Dedifferentiated amniotic fluid mesenchymal stem cell (primary cell): ENCODE results near the gene NPR2.

Experiments used
- DNase-seq: peaks from one replicate; pipeline ENCODE4 v3.0.0-alpha.2; 2016; ENCODE audit errors: extremely low spot score

The NPR2 gene

DNA sequence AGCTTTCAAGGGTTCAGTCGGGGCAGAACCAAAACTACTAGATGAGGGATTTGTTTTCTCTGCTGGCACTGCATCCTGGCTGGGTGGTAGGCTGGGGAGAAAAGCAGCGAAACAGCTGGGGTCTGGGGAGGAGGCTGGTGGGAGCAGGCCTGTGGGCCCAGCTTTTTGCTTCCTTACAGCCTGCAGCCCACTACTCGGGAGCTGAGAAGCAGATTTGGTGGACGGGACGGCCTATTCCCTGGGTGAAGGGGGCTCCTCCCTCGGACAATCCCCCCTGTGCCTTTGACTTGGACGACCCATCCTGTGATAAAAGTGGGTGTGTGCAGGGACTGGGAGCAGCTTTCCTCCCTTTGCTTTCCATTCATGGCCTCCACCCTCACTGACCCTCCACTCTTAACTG lies 9.1 kb downstream of the NPR2 start:
- no peak for DNase-seq

DNA sequence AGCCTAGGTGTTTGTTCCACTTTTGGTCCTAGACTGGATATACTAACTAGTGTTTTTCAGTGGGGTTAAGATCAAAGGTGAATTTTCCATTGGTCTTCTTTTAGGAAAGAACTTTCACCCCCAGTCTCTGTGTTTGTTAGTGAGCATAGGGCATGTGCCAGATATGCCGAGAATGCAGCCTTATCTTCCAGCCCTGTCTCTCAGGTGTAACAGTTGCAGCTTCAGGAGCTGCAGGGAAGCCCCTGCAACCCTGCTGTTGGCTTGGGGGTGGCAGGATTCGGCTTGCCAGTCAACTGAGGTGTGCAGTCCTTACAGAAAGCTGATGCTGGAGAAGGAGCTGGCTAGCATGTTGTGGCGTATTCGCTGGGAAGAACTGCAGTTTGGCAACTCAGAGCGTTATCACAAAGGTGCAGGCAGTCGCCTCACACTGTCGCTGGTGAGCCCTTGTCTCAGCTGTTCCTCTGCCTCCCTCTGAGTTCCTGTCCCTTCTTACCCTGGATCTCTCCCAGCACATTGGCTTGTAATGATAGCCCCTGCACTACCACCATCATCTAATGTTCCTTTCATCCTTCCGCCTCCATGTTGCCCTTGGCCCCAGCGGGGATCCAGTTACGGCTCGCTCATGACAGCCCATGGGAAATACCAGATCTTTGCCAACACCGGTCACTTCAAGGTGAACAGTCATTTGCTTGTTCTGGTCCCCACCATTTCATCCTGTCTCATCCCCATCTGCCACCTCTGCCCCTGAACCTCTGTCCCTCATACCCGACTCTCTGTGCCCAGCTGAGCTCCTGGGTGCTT lies 10.1 kb downstream of the NPR2 start:
- DNase-seq = no peak

DNA sequence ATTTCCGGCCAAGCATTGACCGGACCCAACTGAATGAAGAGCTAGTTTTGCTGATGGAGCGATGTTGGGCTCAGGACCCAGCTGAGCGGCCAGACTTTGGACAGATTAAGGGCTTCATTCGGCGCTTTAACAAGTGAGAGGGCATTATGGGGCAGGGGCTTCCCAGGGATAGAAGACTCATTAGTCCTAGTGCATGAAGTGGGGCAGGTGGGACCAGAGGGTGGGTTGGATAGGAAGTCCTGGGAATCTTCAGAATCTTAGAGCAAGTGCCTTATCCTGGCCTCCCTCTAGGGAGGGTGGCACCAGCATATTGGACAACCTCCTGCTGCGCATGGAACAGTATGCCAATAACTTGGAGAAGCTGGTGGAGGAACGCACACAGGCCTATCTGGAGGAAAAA lies 14.7 kb downstream of the NPR2 start:
- no peak for DNase-seq

- no peak for DNase-seq
These were observed 17.0 kb downstream of the NPR2 start for GRCh38 chr9:35808433-35808832.

DNA sequence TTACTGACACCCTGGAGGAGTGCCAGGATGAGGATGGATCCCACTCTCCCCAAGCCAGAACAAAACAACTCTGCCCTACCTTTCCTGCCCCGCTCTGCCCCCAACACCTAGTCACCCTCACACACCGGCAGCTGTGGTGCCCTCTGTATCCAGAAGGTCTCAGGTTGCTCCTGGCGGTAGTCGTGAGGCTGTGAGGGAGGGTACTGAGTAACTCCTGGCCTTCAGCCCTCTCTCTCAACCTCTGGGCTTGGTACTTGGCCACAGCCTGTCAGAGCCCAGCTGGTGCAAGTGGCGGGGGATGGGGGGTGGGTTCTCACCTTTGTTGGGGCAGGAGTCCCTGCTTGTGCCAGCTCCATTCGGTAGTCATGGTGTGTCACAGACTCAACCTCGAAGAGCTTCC lies 18.7 kb downstream of the NPR2 start:
- no peak for DNase-seq

DNA sequence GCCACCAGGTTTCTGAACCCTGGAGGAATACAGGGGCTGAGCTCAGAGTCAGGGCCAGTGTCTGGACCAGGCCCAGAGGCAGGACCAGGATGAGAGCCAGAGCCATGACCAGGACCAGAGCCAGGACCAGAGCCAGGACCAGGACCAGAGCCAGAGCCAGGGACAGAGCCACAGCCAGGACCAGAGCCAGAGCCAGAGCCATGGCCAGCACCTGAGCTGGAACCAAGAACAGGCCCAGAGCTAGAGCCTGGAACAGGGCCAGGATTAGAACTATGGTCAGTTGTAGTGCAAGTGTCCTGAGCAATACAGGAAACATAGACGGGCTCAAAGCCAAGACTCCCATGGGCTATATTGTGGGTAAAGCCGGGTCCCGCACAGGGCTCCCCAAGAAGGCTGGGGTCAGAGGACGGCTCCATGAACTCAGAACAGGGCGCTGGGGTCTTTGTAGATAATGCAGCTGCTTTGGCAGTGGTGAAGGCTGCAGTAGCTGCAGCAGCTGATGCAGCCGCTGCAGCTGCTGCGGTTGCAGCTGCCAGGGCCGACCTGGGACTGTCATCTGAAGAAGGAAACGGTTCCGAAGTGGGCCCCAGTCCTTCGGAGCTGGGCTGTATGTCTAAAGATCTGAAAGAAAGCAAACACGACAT lies 20.1 kb downstream of the NPR2 start:
- no peak for DNase-seq

DNA sequence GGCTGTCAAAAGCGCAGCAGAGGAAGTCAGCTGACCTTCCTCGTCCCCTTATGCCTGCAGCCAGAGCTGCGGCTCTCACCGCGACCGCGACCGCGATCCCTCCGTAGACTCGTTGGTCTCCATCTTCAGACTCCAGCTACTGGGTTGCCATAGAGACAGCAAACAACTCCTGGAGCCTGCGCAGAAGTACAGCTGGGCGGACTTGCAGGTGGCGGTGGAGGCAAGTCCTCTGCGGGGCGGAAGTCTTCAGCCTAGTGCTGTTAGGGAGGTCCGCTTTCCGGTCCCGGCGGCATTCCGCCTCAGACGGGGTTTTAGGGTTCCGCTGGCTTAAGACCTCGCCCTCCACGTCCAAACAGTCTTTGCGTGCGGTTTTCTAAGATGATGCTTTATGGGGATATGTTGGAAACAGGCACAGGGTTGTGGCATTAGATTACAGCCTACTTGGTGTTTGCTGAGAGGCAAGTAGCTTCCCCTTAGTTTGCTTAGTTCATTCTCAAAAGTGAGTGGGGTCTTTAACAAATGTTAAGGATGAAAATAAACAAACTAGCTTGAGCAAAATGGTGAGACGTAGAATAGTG lies 20.7 kb downstream of the NPR2 start, which contains the start of gene SPAG8:
Gene SPAG8 (minus strand): TSS at position 238 of the 578 bp plus-strand sequence. CDS start 115 bp downstream, at position 123.
- DNase-seq = peak; percentile 94

GRCh38 chr9:35813434-35814105 lies 22.2 kb downstream of the NPR2 start:
- no peak for DNase-seq

- no peak for DNase-seq
These were observed 22.9 kb downstream of the NPR2 start for GRCh38 chr9:35814106-35814840.

GRCh38 chr9:35814841-35815543 lies 23.6 kb downstream of the NPR2 start, which contains the start of gene HINT2:
TSS of gene HINT2 (minus strand) at chr9:35815042. CDS start at chr9:35814979, 63 bp downstream.
- DNase-seq = peak; percentile 99

DNA sequence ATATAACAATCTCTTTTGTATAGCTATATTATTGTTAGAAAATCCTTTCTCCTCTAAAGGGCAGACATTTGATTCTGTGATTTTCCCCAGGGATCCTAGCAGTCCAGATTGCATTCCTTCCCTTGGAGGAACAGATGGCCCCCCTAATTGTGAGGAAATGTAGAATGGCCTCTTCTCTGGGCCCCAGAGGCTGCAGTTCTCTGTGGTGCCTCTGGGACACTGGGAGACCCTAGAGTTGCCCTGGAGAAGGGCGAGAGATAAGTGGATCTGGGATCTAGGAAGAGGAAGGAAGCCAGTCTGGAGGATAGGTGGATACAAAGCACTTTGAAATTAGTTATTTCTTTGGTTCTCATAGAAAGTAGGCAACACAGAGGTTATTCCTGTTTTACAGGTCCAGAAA lies 25.3 kb downstream of the NPR2 start:
- no peak for DNase-seq

GRCh38 chr9:35818341-35818740 lies 26.9 kb downstream of the NPR2 start:
- no peak for DNase-seq

DNA sequence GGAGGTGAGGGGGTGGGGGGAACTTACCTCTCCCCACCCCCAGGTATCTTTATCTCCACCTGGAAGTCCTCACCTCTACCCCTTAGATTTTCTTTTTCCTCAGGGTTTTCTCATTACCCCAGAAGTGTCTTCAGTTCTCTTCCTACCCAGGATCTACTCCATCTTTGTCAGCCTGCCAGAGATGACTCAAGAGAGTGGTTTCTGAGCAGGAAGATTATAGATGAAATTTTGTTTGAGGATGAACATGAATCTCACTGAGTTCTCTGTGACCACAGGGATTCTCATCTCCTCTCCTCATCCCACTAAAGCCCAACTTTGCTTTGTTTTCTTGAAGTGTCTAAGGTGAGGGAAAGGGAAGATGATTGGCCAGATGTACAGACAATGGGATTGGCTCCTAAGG lies 28.7 kb downstream of the NPR2 start:
- peak; percentile 23 for DNase-seq

DNA sequence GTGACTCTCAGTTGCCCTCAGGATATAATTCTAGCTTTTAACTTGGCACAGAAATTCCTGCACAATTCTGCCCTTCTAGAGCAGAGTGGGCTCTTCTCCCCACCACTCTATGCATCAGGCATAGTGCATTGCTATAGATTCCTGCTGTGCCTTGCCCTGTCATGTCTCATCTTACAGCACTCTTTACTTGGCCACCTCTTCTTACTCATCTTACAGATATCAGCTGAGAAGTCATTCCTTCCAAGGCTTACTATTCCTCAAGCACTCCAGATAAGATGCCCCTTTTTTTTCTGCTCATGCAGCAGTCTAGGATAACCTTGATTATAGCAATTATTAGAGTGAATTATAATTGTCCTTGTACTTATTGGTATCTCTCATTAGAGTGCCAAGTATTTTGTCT lies 31.5 kb downstream of the NPR2 start:
- DNase-seq = no peak

GRCh38 chr9:35826071-35826701 lies 34.8 kb downstream of the NPR2 start:
- DNase-seq = peak; percentile 59

- DNase-seq = peak; percentile 90
These were observed 36.1 kb downstream of the NPR2 start for GRCh38 chr9:35827486-35827885.

- no peak for DNase-seq
These were observed 37.3 kb downstream of the NPR2 start, which contains the start of gene FAM221B for GRCh38 chr9:35828716-35829083. TSS of gene FAM221B (minus strand) at chr9:35828732. CDS start at chr9:35826161, 2,571 bp downstream.

- peak; percentile 95 for DNase-seq
These were observed 37.8 kb downstream of the NPR2 start, which contains the start of gene TMEM8B for GRCh38 chr9:35829084-35829763. TSS of gene TMEM8B (plus strand) at chr9:35829228. CDS start at chr9:35829448, 220 bp downstream.

DNA sequence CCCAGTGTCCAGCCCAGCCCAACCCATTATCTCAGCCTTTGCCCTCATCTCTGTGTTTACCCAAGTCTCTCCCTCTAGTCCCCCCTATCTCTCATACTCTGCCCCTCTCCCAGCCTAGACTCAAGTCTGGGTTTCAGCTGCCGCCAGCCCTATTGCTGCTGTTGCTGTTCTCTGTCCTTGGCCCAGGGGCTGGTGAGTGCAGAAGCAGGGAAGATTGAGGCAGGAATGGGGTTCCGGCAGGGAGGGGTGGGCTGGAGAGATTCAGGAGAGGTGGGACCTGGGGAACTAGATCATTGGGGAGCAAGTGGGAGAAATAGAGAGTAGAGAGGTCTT lies 38.3 kb downstream of the NPR2 start:
- DNase-seq = no peak

GRCh38 chr9:35831040-35831439 lies 39.6 kb downstream of the NPR2 start:
- DNase-seq = no peak
